HepG2 (cell line): Measurements from ENCODE around the gene SLC11A1. TPM values are rescaled to one million over a fixed set of nuclear protein-coding genes. Genes with fewer than 3 reads are reported as not detected.

Experiments
- ATF6 ChIP-seq: sonication (generic); formaldehyde crosslinking; conservative IDR thresholded peaks from 2 replicates; pipeline ENCODE4 v1.4.0; 2020; ENCODE audit warnings: missing genetic modification reagents
- ATF7-NPFF ChIP-seq: sonication (generic); formaldehyde crosslinking; IDR thresholded peaks from 2 replicates; pipeline ENCODE4 v1.8.1; 2023; ENCODE audit warnings: mild to moderate bottlenecking, low read depth, missing genetic modification reagents, moderate library complexity
- BRCA1 ChIP-seq: sonication (generic); formaldehyde crosslinking; IDR thresholded peaks from 2 replicates; pipeline ENCODE4 v1.4.0; 2020; ENCODE audit warnings: missing genetic modification reagents
- CC2D1A ChIP-seq: sonication (generic); formaldehyde crosslinking; IDR thresholded peaks from 2 replicates; pipeline ENCODE4 v1.8.1; 2023; ENCODE audit warnings: mild to moderate bottlenecking, missing genetic modification reagents
- FOXP1 ChIP-seq, 2 experiments: fragments of 450-650 bp in 1 of 2; IDR thresholded peaks; 2 replicates each; pipeline ENCODE4 v1.6.1; 2017 to 2018; ENCODE audit warnings: antibody characterized with exemption in 1 of 2
- NPAS2 ChIP-seq: sonication (generic); formaldehyde crosslinking; IDR thresholded peaks from 2 replicates; pipeline ENCODE4 v1.8.0; 2022; ENCODE audit warnings: mild to moderate bottlenecking, missing genetic modification reagents, borderline replicate concordance
- PRDM10 ChIP-seq: sonication (generic); formaldehyde crosslinking; IDR thresholded peaks from 2 replicates; pipeline ENCODE4 v1.4.0; 2020; ENCODE audit warnings: low read depth, missing genetic modification reagents
- SSRP1 ChIP-seq: IDR thresholded peaks from 2 replicates; pipeline ENCODE4 v1.6.1; 2016; ENCODE audit warnings: control low read depth
- ZGPAT ChIP-seq: IDR thresholded peaks from 2 replicates; pipeline ENCODE4 v1.6.1; 2016; ENCODE audit warnings: mild to moderate bottlenecking
- ZNF138 ChIP-seq: sonication (generic); formaldehyde crosslinking; IDR thresholded peaks from 2 replicates; pipeline ENCODE4 v1.5.0; 2020; ENCODE audit warnings: mild to moderate bottlenecking, low read depth, missing genetic modification reagents
- ZNF260 ChIP-seq: sonication (generic); formaldehyde crosslinking; IDR thresholded peaks from 2 replicates; pipeline ENCODE4 v1.4.0; 2020; ENCODE audit warnings: missing genetic modification reagents, low read depth, mild to moderate bottlenecking, borderline replicate concordance
- ZNF607 ChIP-seq: sonication (generic); formaldehyde crosslinking; IDR thresholded peaks from 2 replicates; pipeline ENCODE4 v1.5.1; 2020; ENCODE audit warnings: missing genetic modification reagents, mild to moderate bottlenecking, borderline replicate concordance
- ZNF687 ChIP-seq: sonication (generic); formaldehyde crosslinking; IDR thresholded peaks from 2 replicates; pipeline ENCODE4 v1.5.1; 2020; ENCODE audit warnings: mild to moderate bottlenecking, missing genetic modification reagents, moderate library complexity
- ZNF749 ChIP-seq: sonication (generic); formaldehyde crosslinking; IDR thresholded peaks from 2 replicates; pipeline ENCODE4 v1.8.0; 2022; ENCODE audit warnings: mild to moderate bottlenecking, missing genetic modification reagents, moderate library complexity, borderline replicate concordance
- ZNF768 ChIP-seq: sonication (generic); formaldehyde crosslinking; IDR thresholded peaks from 2 replicates; pipeline ENCODE4 v1.4.0; 2020; ENCODE audit warnings: missing genetic modification reagents
- polyA plus RNA-seq, 8 experiments: library from polyadenylated mRNA; depleted of rRNA in 3 of 8; stranded (reverse) in 7 of 8; unstranded in 1 of 8; fragments of >200 nt; fragmentation: Illumina TruSeq in 4 of 8; extraction: Trizol in 4 of 8; gene quantifications; 2 replicates each; pipeline versions ENCODE4 v1.2.1 to v1.2.3, GENCODE V29; 2011 to 2016; ENCODE audit warnings: low read depth in 4 of 8, missing spikeins in 1 of 8, mixed read lengths in 1 of 8; ENCODE audit not compliant: insufficient read depth in 1 of 8
- total RNA-seq, 5 experiments: library from RNA; depleted of rRNA; stranded (reverse); fragments of >200 nt; fragmentation: Illumina TruSeq; extraction: Trizol; gene quantifications; 2 replicates each; pipeline ENCODE4 v1.2.3, GENCODE V29; 2016; ENCODE audit warnings: low read depth in 1 of 5

SLC11A1 gene
- total and polyA plus RNA-seq, 2 of the 13 experiments (the other 11 are each of a cell fraction or from before 2014, with no cell fraction given), result 0.33 to 2.3 TPM

DNA sequence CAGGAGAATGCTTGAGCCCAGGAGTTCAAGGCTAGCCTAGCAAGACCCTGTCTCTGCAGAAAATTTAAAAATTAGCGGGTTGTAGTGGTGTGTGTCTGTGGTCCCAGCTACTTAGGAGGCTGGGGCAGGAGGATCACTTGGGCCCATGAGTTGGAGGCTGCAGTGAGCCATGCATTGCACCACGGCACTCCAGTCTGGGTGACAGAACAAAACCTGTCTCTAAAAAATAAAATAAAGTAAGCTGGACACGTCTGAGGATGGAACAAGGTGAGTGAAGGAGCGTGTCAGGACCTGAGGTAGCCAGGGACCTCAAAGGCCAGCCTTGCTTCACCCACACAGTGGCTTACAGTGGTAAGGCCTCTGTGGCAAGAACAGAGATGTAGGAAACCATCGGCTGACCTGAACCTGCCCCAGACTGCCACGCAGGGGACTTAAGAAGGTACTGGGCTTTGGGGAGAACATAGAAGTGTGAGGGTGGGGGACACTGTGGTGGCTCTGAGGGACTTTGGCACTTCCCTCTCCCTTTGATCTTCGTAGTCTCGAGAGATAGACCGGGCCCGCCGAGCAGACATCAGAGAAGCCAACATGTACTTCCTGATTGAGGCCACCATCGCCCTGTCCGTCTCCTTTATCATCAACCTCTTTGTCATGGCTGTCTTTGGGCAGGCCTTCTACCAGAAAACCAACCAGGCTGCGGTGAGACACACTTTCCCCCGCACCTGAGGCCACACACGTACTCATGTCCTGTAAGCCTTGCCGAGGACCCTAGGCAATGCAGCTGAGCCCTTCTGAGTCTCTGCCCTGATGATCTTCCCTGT, 7.5 kb downstream of the SLC11A1 start (continued):
- TF ChIP-seq ZNF138 (0 out of 2 replicates have a peak, but pooled peaks have one; percentile 51), ATF7-NPFF (no peak), ZNF749 (no peak), ZNF768 (CRISPR knock-in tag) (no peak), ZNF260 (CRISPR knock-in tag) (no peak), FOXP1 (IDR thresholded peaks at IDR 0.05) (no peak), FOXP1 (CRISPR knock-in tag; IDR thresholded peaks at IDR 0.05) (no peak), SSRP1 (CRISPR knock-in tag) (peak; percentile 82; the same call in 1 of the 2 replicates), ZGPAT (peak; percentile 59), CC2D1A (CRISPR knock-in tag) (no peak), NPAS2 (CRISPR knock-in tag) (no peak), ATF6 (no peak), PRDM10 (CRISPR knock-in tag) (peak; percentile 52; the same call in 1 of the 2 replicates), ZNF607 (CRISPR knock-in tag) (no peak), ZNF687 (CRISPR knock-in tag) (peak; percentile 95), BRCA1 (no peak)
